H1 (cell line): Measurements from ENCODE around the gene NXNL2. TPM values are rescaled to one million over a fixed set of nuclear protein-coding genes. Genes with fewer than 3 reads are reported as not detected.

Experiments used
- ATF2 ChIP-seq: IDR thresholded peaks from 2 replicates; pipeline ENCODE4 v1.6.1; 2012; ENCODE audit warnings: low read length, inconsistent platforms
- CHD1 ChIP-seq: IDR thresholded peaks from 2 replicates; pipeline ENCODE4 v1.6.1; 2012; ENCODE audit warnings: low read depth, low read length, improper control_type of control experiment
- CHD2 ChIP-seq: IDR thresholded peaks from 2 replicates; pipeline ENCODE4 v1.6.1; 2012; ENCODE audit warnings: low read length, improper control_type of control experiment
- EGR1 ChIP-seq: IDR thresholded peaks from 2 replicates; pipeline ENCODE4 v1.6.1; 2011; ENCODE audit warnings: low read depth, low read length, borderline replicate concordance
- SAP30 ChIP-seq: fragments of 300-600 bp; sonication (generic); IDR thresholded peaks from 2 replicates; pipeline ENCODE4 v1.7.1; 2012; ENCODE audit warnings: low read length, moderate library complexity, mild to moderate bottlenecking, inconsistent platforms; ENCODE audit not compliant: insufficient read depth, insufficient replicate concordance
- polyA plus RNA-seq, 7 experiments: library from polyadenylated mRNA; depleted of rRNA in 3 of 7; stranded (reverse) in 5 of 7; unstranded in 2 of 7; fragments of >200 nt in 5 of 7; fragments of 200-250 nt in 2 of 7; gene quantifications; 1 replicate in 5 of 7; 2 replicates in 1 of 7; 4 replicates in 1 of 7; pipeline versions ENCODE4 v1.2.1 to v1.2.3, GENCODE V29; 2011 to 2013; ENCODE audit warnings: missing spikeins in 2 of 7, mixed read lengths in 2 of 7
- total RNA-seq: library from RNA; stranded (reverse); fragmentation: NEBNext Ultra II Directional; extraction: Animal tissue kit (Norgen Biotek cat#: 25700); gene quantifications from 2 replicates; pipeline ENCODE4 v1.2.1, GENCODE V29; 2021
- TF ChIP-seq, protein P1 (sequence below): IDR thresholded peaks from 2 replicates; pipeline ENCODE4 v1.6.1; 2012; ENCODE audit warnings: inconsistent platforms

NXNL2 gene
- total and polyA plus RNA-seq, 2 of the 8 experiments (the other 6 are each of a cell fraction or from before 2014, with no cell fraction given), result 1.9 to 2.6 TPM

DNA sequence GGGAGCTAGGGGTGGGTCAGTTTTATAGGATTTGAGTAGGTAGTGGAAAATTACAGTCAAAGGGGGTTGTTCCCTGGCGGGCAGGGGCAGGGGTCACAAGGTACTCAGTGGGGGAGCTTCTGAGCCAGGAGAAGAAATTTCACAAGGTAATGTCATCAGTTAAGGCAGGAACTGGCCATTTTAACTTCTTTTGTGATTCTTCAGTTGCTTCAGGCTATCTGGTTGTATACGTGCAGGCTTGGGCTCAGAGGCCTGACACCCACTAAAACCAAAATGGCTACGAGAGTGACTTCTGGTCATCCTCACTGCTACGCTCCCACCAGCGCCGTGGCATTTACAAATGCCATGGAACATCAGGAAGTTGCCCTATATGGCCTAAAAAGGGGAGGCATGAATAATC is 20.7 kb upstream of the NXNL2 start (continued):
- TF ChIP-seq ATF2, result no peak
- TF ChIP-seq, protein P1, sequence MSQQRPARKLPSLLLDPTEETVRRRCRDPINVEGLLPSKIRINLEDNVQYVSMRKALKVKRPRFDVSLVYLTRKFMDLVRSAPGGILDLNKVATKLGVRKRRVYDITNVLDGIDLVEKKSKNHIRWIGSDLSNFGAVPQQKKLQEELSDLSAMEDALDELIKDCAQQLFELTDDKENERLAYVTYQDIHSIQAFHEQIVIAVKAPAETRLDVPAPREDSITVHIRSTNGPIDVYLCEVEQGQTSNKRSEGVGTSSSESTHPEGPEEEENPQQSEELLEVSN, result no peak
- TF ChIP-seq CHD1, result no peak
- no peak for TF ChIP-seq CHD2
- TF ChIP-seq EGR1, result no peak
- no peak for TF ChIP-seq SAP30
